SK-N-SH (cell line): ENCODE data around the gene NHLRC3. TPM values are rescaled to one million over a fixed set of nuclear protein-coding genes. Genes with fewer than 3 reads are reported as not detected.

Source experiments
- CTCF ChIA-PET: fragments of 300-600, 350-600 bp; formaldehyde crosslinking; extraction: SDS; loops from one replicate; lab custom pipeline; 2021; lab: Yijun Ruan, JAX
- POLR2A ChIA-PET: fragments of 350-600 bp; sonication (Branson Sonifier 250); formaldehyde crosslinking; extraction: SDS; loops from one replicate; lab custom pipeline; 2020; ENCODE audit warnings: antibody characterized with exemption, inconsistent platforms; lab: Yijun Ruan, JAX
- DNase-seq: peaks from one replicate; pipeline ENCODE4 v3.0.0; 2012
- H2AFZ ChIP-seq: fragments of 200-600 bp; sonication (generic); 2 replicates; pipeline ENCODE4 v1.8.1; 2016; ENCODE audit warnings: antibody characterized with exemption, mild to moderate bottlenecking, low read depth
- H3F3A ChIP-seq: fragments of 200-600 bp; sonication (generic); replicated peaks from 2 replicates; pipeline ENCODE3; 2016; ENCODE audit warnings: antibody characterized with exemption, mild to moderate bottlenecking; ENCODE audit not compliant: insufficient read depth
- H3K27ac ChIP-seq, 2 experiments: fragments of 200-500 bp in 1 of 2; fragments of 200-600 bp in 1 of 2; sonication (Bioruptor generic) in 1 of 2; sonication (generic), shearing (Covaris generic) in 1 of 2; 2 replicates each; pipeline versions ENCODE4 v1.5.1 to v1.6.1; 2014 to 2016; ENCODE audit warnings: low read depth in 2 of 2, inconsistent platforms in 1 of 2, low read length in 1 of 2, mild to moderate bottlenecking in 1 of 2, mixed read lengths in 1 of 2
- H3K27me3 ChIP-seq: fragments of 200-600 bp; sonication (generic), shearing (Covaris generic); 2 replicates; pipeline ENCODE4 v1.6.1; 2016; ENCODE audit warnings: mixed run types; ENCODE audit not compliant: insufficient read depth
- H3K36me3 ChIP-seq, 2 experiments: fragments of 200-500 bp in 1 of 2; fragments of 200-600 bp in 1 of 2; sonication (Bioruptor generic) in 1 of 2; sonication (generic) in 1 of 2; replicated peaks in 1 of 2; 2 replicates each; pipeline versions ENCODE3 to v1.5.1; 2014 to 2016; ENCODE audit warnings: low read length in 1 of 2, mild to moderate bottlenecking in 1 of 2; ENCODE audit not compliant: insufficient read depth in 2 of 2, control insufficient read depth in 1 of 2
- H3K4me1 ChIP-seq, 2 experiments: fragments of 200-500 bp in 1 of 2; fragments of 200-600 bp in 1 of 2; sonication (Bioruptor generic) in 1 of 2; sonication (generic), shearing (Covaris generic) in 1 of 2; 2 replicates each; pipeline versions ENCODE4 v1.5.1 to v1.6.1; 2014 to 2016; ENCODE audit warnings: low read depth in 1 of 2, low read length in 1 of 2, mixed run types in 1 of 2; ENCODE audit not compliant: insufficient read depth in 2 of 2, control insufficient read depth in 1 of 2
- H3K4me2 ChIP-seq: fragments of 200-600 bp; sonication (generic), shearing (Covaris generic); 2 replicates; pipeline ENCODE4 v1.6.1; 2017; ENCODE audit warnings: mixed run types
- H3K4me3 ChIP-seq, 2 experiments: fragments of 200-500 bp in 1 of 2; fragments of 200-600 bp in 1 of 2; sonication (Bioruptor generic) in 1 of 2; sonication (generic), shearing (Covaris generic) in 1 of 2; 2 replicates each; pipeline versions ENCODE4 v1.5.1 to v1.8.1; 2014 to 2016; ENCODE audit warnings: low read depth in 2 of 2, inconsistent platforms in 1 of 2, low read length in 1 of 2, mild to moderate bottlenecking in 1 of 2, mixed read lengths in 1 of 2, moderate library complexity in 1 of 2
- H3K79me2 ChIP-seq: fragments of 200-600 bp; sonication (generic); 2 replicates; pipeline ENCODE4 v1.8.1; 2017; ENCODE audit warnings: mild to moderate bottlenecking; ENCODE audit not compliant: insufficient read depth
- H3K9ac ChIP-seq: fragments of 200-600 bp; sonication (generic); 2 replicates; pipeline ENCODE4 v1.6.1; 2017; ENCODE audit warnings: mixed run types
- H3K9me2 ChIP-seq: fragments of 200-600 bp; sonication (generic); 2 replicates; pipeline ENCODE4 v1.6.1; 2017; ENCODE audit warnings: mixed run types
- H3K9me3 ChIP-seq: fragments of 200-600 bp; sonication (generic); 2 replicates; pipeline ENCODE4 v1.6.1; 2017; ENCODE audit warnings: mixed run types, mild to moderate bottlenecking, moderate library complexity
- H4K20me1 ChIP-seq: fragments of 200-600 bp; sonication (generic); 2 replicates; pipeline ENCODE4 v1.6.1; 2017; ENCODE audit warnings: mild to moderate bottlenecking, mixed run types; ENCODE audit not compliant: insufficient read depth
- CTCF ChIP-seq: fragments of 200-600 bp; sonication (generic); IDR thresholded peaks from 2 replicates; pipeline ENCODE4 v1.6.1; 2017; ENCODE audit warnings: antibody characterized with exemption, mild to moderate bottlenecking, moderate library complexity
- FOXM1 ChIP-seq: IDR thresholded peaks from 2 replicates; pipeline ENCODE4 v1.4.0; 2012; ENCODE audit warnings: low read depth, mild to moderate bottlenecking
- MEF2A ChIP-seq: IDR thresholded peaks from 2 replicates; pipeline ENCODE4 v1.4.0; 2012; ENCODE audit warnings: low read depth, borderline replicate concordance
- PBX3 ChIP-seq: IDR thresholded peaks from 2 replicates; pipeline ENCODE4; 2012
- RFX5 ChIP-seq: IDR thresholded peaks from 2 replicates; pipeline ENCODE4 v1.6.1; 2012; ENCODE audit warnings: mild to moderate bottlenecking, improper control_type of control experiment, low read length
- TEAD4 ChIP-seq: IDR thresholded peaks from 2 replicates; pipeline ENCODE4 v1.4.0; 2012; ENCODE audit warnings: mild to moderate bottlenecking, borderline replicate concordance; ENCODE audit not compliant: insufficient read depth
- YY1 ChIP-seq: IDR thresholded peaks from 2 replicates; pipeline ENCODE4 v1.4.0; 2012; ENCODE audit warnings: low read depth, mild to moderate bottlenecking
- ZBTB33 ChIP-seq: IDR thresholded peaks from 2 replicates; pipeline ENCODE4 v1.4.0; 2012; ENCODE audit warnings: low read depth, borderline replicate concordance
- WGBS: methylation state at CpG from one replicate; pipeline ENCODE4 v1.1.6; 2017; ENCODE audit warnings: low lambda C conversion rate; 5-methylcytosine and 5-hydroxymethylcytosine counted together
- polyA plus RNA-seq, 3 experiments: library from polyadenylated mRNA; depleted of rRNA; stranded (reverse); fragments of >200 nt; gene quantifications; 2 replicates each; pipeline ENCODE4 v1.2.3, GENCODE V29; 2012

NHLRC3 gene
- polyA plus RNA-seq, 1 of the 3 experiments (the other 2 are of a cell fraction), result 7.1 TPM

- no peak overlapping the region for H3K4me3 ChIP-seq
- no peak overlapping the region for H3K9ac ChIP-seq
- no peak for TF ChIP-seq PBX3
- TF ChIP-seq CTCF, result 0 out of 2 replicates have a peak, but pooled peaks have one; percentile 9
- TF ChIP-seq, all 33 proteins: peak for 1
- Histone ChIP-seq H3K9me3 (no peaks in the 10 kb centered on the region), H3K79me2 (no peaks in the 10 kb centered on the region), H4K20me1 (no peaks in the 10 kb centered on the region), H3K9me2 (no peaks in the 10 kb centered on the region), H3K4me1 (no peaks in the 10 kb centered on the region), H3K27ac (no peak overlapping the region), H3K27me3 (no peaks in the 10 kb centered on the region), H3K4me2 (no peak overlapping the region), H2AFZ (no peak overlapping the region), H3K36me3 (peaks cover 58 to 92% of the 10 kb centered on the region in 2 experiments), H3F3A (no peaks in the 10 kb centered on the region)
- WGBS, result 88% methylated on average over 7 of the region's 7 CpGs
- ChIA-PET CTCF (no interaction called here), POLR2A (no interaction called here)
- peak; percentile 19 for DNase-seq
These were observed 25.6 kb upstream of the NHLRC3 start for GRCh38 chr13:39012608-39013007.

- peaks cover 58 to 95% of the 10 kb centered on the region in 2 experiments for H3K36me3 ChIP-seq
- peaks cover 1% of the 10 kb centered on the region for H3F3A ChIP-seq
- no peak overlapping the region for H3K9ac ChIP-seq
- DNase-seq, result no peak
- no peaks in the 10 kb centered on the region for H3K9me3 ChIP-seq
- no peaks in the 10 kb centered on the region for H3K79me2 ChIP-seq
- no peak overlapping the region for H3K4me2 ChIP-seq
- no peak overlapping the region for H2AFZ ChIP-seq
- no peaks in the 10 kb centered on the region for H3K27me3 ChIP-seq
- H4K20me1 ChIP-seq, result no peaks in the 10 kb centered on the region
- no peak for TF ChIP-seq RFX5
- no peak for TF ChIP-seq ZBTB33
- no peak for TF ChIP-seq FOXM1
- TF ChIP-seq TEAD4, result no peak
- no peak for TF ChIP-seq PBX3
- TF ChIP-seq YY1, result no peak
- no peak for TF ChIP-seq MEF2A
- TF ChIP-seq, all 33 proteins: peak for 0
- Histone ChIP-seq H3K9me2 (no peaks in the 10 kb centered on the region), H3K27ac (no peak overlapping the region), H3K4me1 (no peaks in the 10 kb centered on the region), H3K4me3 (no peak overlapping the region)
- ChIA-PET CTCF (no interaction called here), POLR2A (no interaction called here)
- 93% methylated on average over 5 of the region's 5 CpGs for WGBS
These were observed 24.8 kb upstream of the NHLRC3 start for GRCh38 chr13:39013462-39013861.
